ENCODE data around the gene CEP78.

Gene CEP78

DNA sequence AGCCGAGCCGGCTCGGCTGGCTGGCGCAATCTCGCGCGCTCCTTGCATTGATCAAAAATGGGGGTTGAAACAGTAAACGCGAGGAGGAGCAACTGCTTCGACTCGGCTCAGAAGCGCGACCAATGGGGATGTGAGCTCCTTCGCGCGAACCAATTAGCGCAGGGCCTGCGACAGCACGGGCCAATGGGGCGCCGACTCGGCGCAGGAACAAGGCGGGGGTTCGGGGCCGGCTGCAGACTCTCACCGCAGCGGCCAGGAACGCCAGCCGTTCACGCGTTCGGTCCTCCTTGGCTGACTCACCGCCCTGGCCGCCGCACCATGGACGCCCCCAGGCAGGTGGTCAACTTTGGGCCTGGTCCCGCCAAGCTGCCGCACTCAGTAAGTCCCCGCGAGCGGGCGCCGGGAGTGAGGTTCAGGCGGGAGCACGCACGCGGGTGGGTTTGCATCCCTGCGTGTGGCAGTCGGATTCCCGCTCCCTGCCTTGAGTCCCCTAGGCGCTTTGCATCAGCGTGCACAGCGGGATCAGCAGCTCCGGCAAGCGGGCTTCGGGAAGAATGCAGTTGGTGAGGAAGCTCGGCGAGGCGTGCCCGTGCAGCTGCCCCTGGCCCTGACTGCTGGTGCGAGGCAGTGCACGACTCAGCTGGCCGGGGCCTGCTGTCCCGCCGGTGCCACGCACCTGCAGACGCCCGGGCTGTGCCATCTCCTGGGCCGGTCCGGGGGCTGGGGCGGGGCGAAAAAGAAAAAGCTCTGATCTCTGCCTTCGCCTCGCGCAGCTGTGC is 61.2 kb downstream of the CEP78 start, which contains the start of gene PSAT1:
Gene PSAT1 (plus strand): TSS at position 233 of the 779 bp plus-strand sequence. CDS start 86 bp downstream, at position 319.
- Histone ChIP-seq H3K27me3 (ENCODE audit: control insufficient read depth, insufficient read depth, low read length) (no peaks in the 10 kb centered on the region), H3K27ac (ENCODE audit: low read depth, low read length) (peak within 1 kb of the TSS; percentile 99), H3K36me3 (ENCODE audit: control insufficient read depth, insufficient read depth, low read length) (peaks cover 28% of the 10 kb centered on the region), H3K4me3 (ENCODE audit: low read depth, low read length) (peak within 1 kb of the TSS; percentile 98), H3K9ac (ENCODE audit: low read length) (peak within 1 kb of the TSS; percentile 100), H3K9me3 (ENCODE audit: control insufficient read depth, insufficient read depth, low read depth, low read length) (no peaks in the 10 kb centered on the region), H3K4me1 (ENCODE audit: control insufficient read depth, insufficient read depth, low read length) (peaks cover 21% of the 10 kb centered on the region)

DNA sequence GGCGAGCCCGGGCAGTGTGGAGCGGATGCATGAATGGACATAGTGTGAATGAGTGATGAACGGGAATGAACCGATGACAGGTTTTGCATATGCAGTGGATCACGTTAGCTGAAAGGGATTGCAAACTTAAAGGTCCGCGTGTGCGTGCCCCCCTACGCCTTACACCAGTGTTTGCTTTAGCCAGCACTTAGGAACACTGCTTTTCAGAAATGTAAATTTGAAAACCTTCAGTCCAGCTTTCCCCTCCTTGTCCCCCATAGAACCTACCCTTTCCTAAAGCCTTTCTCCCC is 61.7 kb downstream of the CEP78 start:
- Histone ChIP-seq H3K27ac (ENCODE audit: low read depth, low read length) (peak overlapping the region; percentile 99; the same call in 1 of the 2 replicates), H3K9ac (ENCODE audit: low read length) (peak overlapping the region; percentile 100), H3K27me3 (ENCODE audit: control insufficient read depth, insufficient read depth, low read length) (no peaks in the 10 kb centered on the region), H3K4me3 (ENCODE audit: low read depth, low read length) (peak overlapping the region; percentile 98), H3K36me3 (ENCODE audit: control insufficient read depth, insufficient read depth, low read length) (peaks cover 34% of the 10 kb centered on the region), H3K4me1 (ENCODE audit: control insufficient read depth, insufficient read depth, low read length) (peaks cover 21% of the 10 kb centered on the region), H3K9me3 (ENCODE audit: control insufficient read depth, insufficient read depth, low read depth, low read length) (no peaks in the 10 kb centered on the region)

DNA sequence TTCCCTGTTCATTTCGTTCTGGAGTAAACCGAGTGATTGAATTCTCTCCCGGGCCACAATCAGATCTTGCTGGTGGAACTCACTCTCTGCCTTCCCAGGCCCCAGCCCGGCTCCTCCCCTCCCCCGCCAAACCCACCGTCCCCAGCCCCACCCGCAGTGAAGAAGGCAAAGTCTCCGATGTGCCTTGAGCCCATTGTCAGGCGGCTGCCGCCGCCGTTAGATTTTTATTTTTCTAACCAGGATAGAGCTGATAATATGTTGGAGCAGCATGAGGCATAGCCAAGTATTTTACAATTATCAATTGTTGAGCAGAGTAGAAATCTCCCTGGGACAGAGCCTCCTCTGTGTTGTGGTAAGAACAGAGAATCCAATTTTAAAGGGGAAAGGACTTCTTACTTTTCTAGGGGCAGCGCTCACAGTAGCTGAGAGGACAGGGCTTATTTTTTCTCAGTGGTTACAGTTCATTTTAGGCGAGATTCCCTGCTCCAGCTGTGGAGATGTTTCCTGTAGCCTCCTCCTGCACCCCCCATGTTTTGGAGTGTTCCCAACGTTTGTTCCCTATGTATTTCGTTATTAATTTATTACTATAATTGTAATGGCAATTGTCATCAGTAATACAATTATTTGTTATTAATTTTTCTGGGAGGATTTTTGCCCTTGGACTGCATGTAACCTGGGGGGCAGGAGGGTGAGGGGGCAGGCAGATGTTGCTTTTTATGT is 62.3 kb downstream of the CEP78 start:
- H3K4me1 ChIP-seq (ENCODE audit: control insufficient read depth, insufficient read depth, low read length): peaks cover 21% of the 10 kb centered on the region
- no peaks in the 10 kb centered on the region for H3K27me3 ChIP-seq (ENCODE audit: control insufficient read depth, insufficient read depth, low read length)
- H3K9ac ChIP-seq (ENCODE audit: low read length): peak overlapping the region; percentile 100
- H3K36me3 ChIP-seq (ENCODE audit: control insufficient read depth, insufficient read depth, low read length): peaks cover 40% of the 10 kb centered on the region
- H3K27ac ChIP-seq (ENCODE audit: low read depth, low read length): peak overlapping the region; percentile 99; the same call in 1 of the 2 replicates
- peak overlapping the region; percentile 98 for H3K4me3 ChIP-seq (ENCODE audit: low read depth, low read length)
- H3K9me3 ChIP-seq (ENCODE audit: control insufficient read depth, insufficient read depth, low read depth, low read length): no peaks in the 10 kb centered on the region

DNA sequence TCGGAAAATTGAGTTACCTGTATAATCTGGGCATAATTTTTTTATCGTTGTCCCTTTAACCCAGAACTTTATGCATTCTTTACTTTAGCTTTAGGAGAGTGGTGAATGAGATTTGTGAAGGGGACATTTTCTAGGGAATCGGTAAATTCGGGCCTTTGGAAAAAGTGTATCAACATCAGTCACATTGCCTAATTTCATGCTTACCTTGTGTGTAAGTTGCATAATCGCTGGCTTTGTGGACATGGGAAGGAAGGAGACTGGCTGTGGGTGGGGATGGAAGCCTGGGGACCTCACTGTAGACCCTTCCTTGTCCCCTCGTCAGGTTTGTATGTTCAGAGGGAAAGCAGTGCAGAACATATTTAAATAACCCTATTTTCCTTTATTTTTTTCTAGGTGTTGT is 64.3 kb downstream of the CEP78 start:
- H3K4me1 ChIP-seq (ENCODE audit: control insufficient read depth, insufficient read depth, low read length): peaks cover 13% of the 10 kb centered on the region
- no peak overlapping the region for H3K9ac ChIP-seq (ENCODE audit: low read length)
- no peak overlapping the region for H3K27ac ChIP-seq (ENCODE audit: low read depth, low read length)
- no peaks in the 10 kb centered on the region for H3K27me3 ChIP-seq (ENCODE audit: control insufficient read depth, insufficient read depth, low read length)
- no peak overlapping the region for H3K4me3 ChIP-seq (ENCODE audit: low read depth, low read length)
- peaks cover 58% of the 10 kb centered on the region for H3K36me3 ChIP-seq (ENCODE audit: control insufficient read depth, insufficient read depth, low read length)
- H3K9me3 ChIP-seq (ENCODE audit: control insufficient read depth, insufficient read depth, low read depth, low read length): no peaks in the 10 kb centered on the region

DNA sequence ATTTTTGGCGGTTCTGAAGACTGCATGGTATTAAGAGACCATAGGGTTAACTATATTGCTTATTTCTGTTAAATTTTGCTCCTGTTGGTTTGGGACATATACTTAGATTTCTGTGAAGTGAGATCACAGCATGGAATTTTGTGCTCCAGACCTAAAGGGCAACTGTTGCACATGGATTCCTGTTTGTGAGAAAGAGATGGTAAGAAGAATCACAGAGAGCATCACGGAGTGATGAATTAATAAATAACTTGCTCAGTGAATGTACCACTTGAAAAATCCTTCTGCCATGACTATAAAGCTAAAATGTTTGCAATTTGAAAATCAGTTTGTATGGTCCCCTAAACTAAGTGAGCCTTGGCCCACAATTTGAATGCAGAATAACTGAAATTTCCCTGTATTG is 65.6 kb downstream of the CEP78 start:
- Histone ChIP-seq H3K9ac (ENCODE audit: low read length) (no peak overlapping the region), H3K9me3 (ENCODE audit: control insufficient read depth, insufficient read depth, low read depth, low read length) (no peaks in the 10 kb centered on the region), H3K4me3 (ENCODE audit: low read depth, low read length) (no peak overlapping the region), H3K36me3 (ENCODE audit: control insufficient read depth, insufficient read depth, low read length) (peaks cover 71% of the 10 kb centered on the region), H3K4me1 (ENCODE audit: control insufficient read depth, insufficient read depth, low read length) (0 out of 2 replicates have a peak, but pooled peaks cover under 1% of the 10 kb centered on the region), H3K27me3 (ENCODE audit: control insufficient read depth, insufficient read depth, low read length) (no peaks in the 10 kb centered on the region), H3K27ac (ENCODE audit: low read depth, low read length) (no peak overlapping the region)

DNA sequence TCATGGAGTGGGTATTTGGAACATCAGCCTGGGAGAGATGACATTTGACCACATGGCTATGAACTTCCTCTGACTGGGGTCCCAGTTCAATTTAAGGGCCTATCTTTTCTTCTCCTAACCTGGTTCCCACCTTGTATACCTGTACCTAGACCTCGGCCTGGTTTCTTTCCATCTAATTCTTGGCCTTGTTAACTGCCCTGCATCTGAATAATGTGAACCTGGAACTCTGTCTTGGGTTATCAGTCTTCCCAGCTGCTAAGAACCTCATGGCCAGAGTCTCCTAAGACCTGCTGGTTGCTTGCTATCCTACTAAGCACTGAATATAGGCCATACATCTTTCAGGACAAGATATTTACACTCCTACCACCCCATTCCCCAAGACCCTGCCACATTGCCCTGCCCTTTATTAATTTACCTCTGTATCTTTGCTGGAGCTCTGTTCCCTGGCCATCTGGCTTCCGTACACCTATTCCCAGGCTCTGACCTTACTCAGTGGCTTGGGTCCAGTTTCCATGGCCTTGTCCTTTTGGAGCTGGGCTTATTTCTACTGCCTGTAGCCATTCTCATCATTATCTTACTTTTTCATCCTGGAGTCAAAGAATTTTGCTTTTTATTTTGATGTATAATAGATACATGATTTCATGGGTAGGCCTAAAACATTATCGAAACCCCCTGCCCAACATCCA is 67.6 kb downstream of the CEP78 start:
- peaks cover 89% of the 10 kb centered on the region for H3K36me3 ChIP-seq (ENCODE audit: control insufficient read depth, insufficient read depth, low read length)
- H3K27ac ChIP-seq (ENCODE audit: low read depth, low read length): no peak overlapping the region

DNA sequence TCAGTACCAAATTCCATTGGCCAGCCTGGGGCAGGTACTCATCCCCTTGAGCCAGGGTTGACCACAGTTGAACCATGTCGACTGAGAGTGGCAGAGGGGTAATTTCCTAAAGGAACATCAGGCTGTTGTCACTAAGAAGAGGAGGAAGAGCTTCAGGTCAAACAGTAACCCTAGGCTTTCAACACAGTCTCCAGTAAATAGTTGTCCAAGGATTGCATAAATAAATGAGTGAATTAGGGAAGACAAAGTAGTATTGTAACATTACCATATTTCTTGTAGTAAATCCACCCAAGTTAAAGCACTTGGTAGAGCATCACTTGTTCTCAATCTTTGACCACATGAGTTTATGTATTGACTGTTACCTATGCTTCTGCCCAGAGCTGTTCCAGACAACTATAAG is 68.5 kb downstream of the CEP78 start:
- H3K4me1 ChIP-seq (ENCODE audit: control insufficient read depth, insufficient read depth, low read length): no peaks in the 10 kb centered on the region
- H3K9me3 ChIP-seq (ENCODE audit: control insufficient read depth, insufficient read depth, low read depth, low read length): no peaks in the 10 kb centered on the region
- H3K4me3 ChIP-seq (ENCODE audit: low read depth, low read length): no peak overlapping the region
- peaks cover 97% of the 10 kb centered on the region for H3K36me3 ChIP-seq (ENCODE audit: control insufficient read depth, insufficient read depth, low read length)
- no peaks in the 10 kb centered on the region for H3K27me3 ChIP-seq (ENCODE audit: control insufficient read depth, insufficient read depth, low read length)
- H3K9ac ChIP-seq (ENCODE audit: low read length): no peak overlapping the region
- no peak overlapping the region for H3K27ac ChIP-seq (ENCODE audit: low read depth, low read length)

More for the DNA sequence above, 67.6 kb downstream of the CEP78 start:
- Histone ChIP-seq H3K27me3 (ENCODE audit: control insufficient read depth, insufficient read depth, low read length) (no peaks in the 10 kb centered on the region), H3K4me1 (ENCODE audit: control insufficient read depth, insufficient read depth, low read length) (no peaks in the 10 kb centered on the region), H3K4me3 (ENCODE audit: low read depth, low read length) (no peak overlapping the region), H3K9me3 (ENCODE audit: control insufficient read depth, insufficient read depth, low read depth, low read length) (no peaks in the 10 kb centered on the region), H3K9ac (ENCODE audit: low read length) (no peak overlapping the region)

DNA sequence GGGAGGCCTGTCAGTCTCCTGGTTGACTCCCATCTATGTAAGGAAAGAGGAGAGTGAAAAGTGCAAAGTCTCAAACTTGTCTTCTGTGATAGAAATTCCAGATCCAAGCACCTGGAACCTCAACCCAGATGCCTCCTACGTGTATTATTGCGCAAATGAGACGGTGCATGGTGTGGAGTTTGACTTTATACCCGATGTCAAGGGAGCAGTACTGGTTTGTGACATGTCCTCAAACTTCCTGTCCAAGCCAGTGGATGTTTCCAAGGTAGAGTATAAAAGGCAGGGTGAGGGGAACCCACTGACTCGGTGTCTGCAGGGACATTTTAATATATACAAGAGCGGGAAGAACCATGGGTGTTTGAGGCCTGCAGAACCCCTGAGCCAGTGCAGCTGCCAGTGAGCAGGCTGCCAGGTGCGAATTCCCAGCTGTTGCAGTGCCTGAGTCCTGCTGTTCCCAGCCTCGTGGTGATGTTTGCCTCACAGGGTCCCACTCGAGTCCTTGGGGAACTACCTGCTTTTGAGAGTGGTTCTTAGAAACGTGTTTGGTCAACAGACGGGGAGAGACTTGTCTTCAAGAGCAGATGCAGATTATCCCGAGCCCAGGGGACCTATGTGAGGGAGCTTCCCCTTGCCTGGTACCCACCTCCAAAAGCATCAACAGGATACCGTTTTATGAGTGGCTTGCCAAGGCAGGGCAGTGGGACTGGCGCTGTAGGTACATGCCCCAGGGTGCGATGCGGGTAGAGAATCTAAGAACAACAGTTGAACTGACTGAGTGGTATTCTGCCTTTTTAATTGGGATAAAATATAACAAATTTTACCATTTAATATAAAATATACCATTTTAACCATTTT is 70.6 kb downstream of the CEP78 start:
- Histone ChIP-seq H3K36me3 (ENCODE audit: control insufficient read depth, insufficient read depth, low read length) (peaks cover 98% of the 10 kb centered on the region), H3K9ac (ENCODE audit: low read length) (no peak overlapping the region)

DNA sequence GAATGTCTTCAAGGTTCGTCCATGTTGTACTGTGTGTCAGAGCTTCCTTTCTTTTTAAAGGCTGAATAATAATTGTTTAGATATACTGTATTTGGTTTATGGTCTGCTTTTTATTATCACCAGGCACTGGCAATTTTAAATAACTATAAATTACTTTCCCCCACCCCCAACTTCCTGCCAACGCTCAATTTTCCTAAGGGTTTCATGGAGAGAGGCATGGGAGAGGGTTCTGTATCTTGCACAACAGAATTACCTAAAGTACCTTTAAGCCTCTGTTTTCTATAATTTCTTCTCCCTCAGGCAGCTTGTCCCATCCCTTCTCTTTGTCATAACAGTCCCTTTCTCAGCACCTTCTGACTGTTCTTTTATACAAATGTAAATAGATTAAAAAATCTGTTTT is 71.5 kb downstream of the CEP78 start:
- peaks cover 98% of the 10 kb centered on the region for H3K36me3 ChIP-seq (ENCODE audit: control insufficient read depth, insufficient read depth, low read length)

More for the DNA sequence above, 70.6 kb downstream of the CEP78 start:
- Histone ChIP-seq H3K4me1 (ENCODE audit: control insufficient read depth, insufficient read depth, low read length) (no peaks in the 10 kb centered on the region), H3K4me3 (ENCODE audit: low read depth, low read length) (no peak overlapping the region), H3K27ac (ENCODE audit: low read depth, low read length) (no peak overlapping the region), H3K27me3 (ENCODE audit: control insufficient read depth, insufficient read depth, low read length) (no peaks in the 10 kb centered on the region), H3K9me3 (ENCODE audit: control insufficient read depth, insufficient read depth, low read depth, low read length) (no peaks in the 10 kb centered on the region)

DNA sequence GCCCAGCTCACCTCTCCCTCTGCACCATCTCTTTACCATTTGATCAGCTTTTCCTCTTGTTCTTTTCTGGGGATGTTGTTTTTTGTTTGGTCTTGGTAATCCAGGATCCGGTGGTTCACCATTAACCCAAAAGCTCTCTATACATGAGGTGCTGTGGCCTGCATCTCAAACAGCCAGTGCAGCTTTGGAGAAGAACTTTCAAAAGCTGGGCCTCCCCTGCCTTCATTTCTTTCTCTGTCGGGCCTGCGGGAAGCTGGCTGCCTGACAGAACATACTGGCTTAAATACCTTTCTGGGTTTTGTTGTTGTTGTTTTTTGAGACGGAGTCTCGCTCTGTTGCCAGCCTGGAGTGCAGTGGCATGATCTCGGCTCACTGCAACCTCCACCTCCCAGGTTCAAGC is 73.2 kb downstream of the CEP78 start:
- Histone ChIP-seq H3K4me3 (ENCODE audit: low read depth, low read length) (no peak overlapping the region), H3K27ac (ENCODE audit: low read depth, low read length) (no peak overlapping the region), H3K9me3 (ENCODE audit: control insufficient read depth, insufficient read depth, low read depth, low read length) (no peaks in the 10 kb centered on the region), H3K4me1 (ENCODE audit: control insufficient read depth, insufficient read depth, low read length) (no peaks in the 10 kb centered on the region), H3K9ac (ENCODE audit: low read length) (no peak overlapping the region), H3K27me3 (ENCODE audit: control insufficient read depth, insufficient read depth, low read length) (no peaks in the 10 kb centered on the region), H3K36me3 (ENCODE audit: control insufficient read depth, insufficient read depth, low read length) (peaks cover 97% of the 10 kb centered on the region)

More for the DNA sequence above, 71.5 kb downstream of the CEP78 start:
- H3K9me3 ChIP-seq (ENCODE audit: control insufficient read depth, insufficient read depth, low read depth, low read length): no peaks in the 10 kb centered on the region
- no peaks in the 10 kb centered on the region for H3K4me1 ChIP-seq (ENCODE audit: control insufficient read depth, insufficient read depth, low read length)
- no peak overlapping the region for H3K4me3 ChIP-seq (ENCODE audit: low read depth, low read length)
- H3K9ac ChIP-seq (ENCODE audit: low read length): no peak overlapping the region
- H3K27me3 ChIP-seq (ENCODE audit: control insufficient read depth, insufficient read depth, low read length): no peaks in the 10 kb centered on the region
- H3K27ac ChIP-seq (ENCODE audit: low read depth, low read length): no peak overlapping the region
